Upper lobe of left lung (tissue), 4 donors: ENCODE data around the gene MTSS2.

Experiments
- CTCF ChIP-seq, 6 experiments: fragments of 450-650 bp in 4 of 6; fragments of 200-600 bp in 2 of 6; sonication (generic) in 2 of 6; IDR thresholded peaks; one replicate each; pipeline ENCODE4 v1.5.1; 2016 to 2019; ENCODE audit warnings: antibody characterized with exemption in 6 of 6
- POLR2A ChIP-seq, 4 donors: fragments of 450-650 bp; IDR thresholded peaks; one replicate each; pipeline ENCODE4 v1.5.1; 2016 to 2017; ENCODE audit warnings: antibody characterized with exemption in 4 of 4, mild to moderate bottlenecking in 2 of 4
- POLR2AphosphoS5 ChIP-seq, 2 donors: sonication (generic); formaldehyde crosslinking; IDR thresholded peaks; one replicate each; pipeline ENCODE4 v1.5.1; 2017; ENCODE audit warnings: antibody characterized with exemption in 2 of 2

DNA sequence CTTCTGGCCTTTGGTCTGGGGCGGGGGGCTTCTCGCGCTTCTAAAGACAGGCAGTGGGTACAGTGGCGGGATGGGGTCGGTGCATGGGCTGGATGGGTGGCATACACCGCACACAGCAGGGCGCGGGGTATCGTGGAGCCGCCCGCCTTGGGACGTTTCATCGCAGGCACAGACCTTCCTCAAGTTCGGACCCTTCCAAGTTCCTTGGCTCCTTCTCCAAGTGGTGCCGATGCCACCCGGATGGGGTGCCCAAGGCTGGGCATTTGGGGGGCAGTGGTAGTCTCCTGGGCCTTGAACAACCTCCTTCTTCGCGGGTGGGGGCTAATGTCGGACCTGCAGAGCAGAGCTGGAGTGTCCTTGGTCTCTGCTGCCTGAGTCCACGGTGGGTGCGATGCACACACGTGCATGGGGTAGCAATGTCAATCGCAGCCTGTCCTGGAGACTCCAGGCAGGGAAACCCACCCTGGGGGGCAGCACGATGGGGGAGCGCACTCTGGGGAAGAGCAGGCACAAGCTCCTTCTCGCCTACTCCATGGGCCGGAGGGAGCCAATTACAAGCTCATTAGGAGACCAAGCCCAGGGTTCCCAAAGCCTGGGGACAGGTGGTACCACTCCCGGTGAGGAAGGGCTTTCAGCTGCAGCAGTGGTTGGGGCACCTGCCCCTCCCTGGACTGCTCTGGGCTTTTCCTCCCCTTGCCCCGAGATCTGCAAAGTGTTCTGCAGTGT, 686 bp upstream of the MTSS2 start:
- TF ChIP-seq POLR2A (IDR thresholded peaks at IDR 0.05) (peak in 1 of 4 donors; percentile 5), CTCF (IDR thresholded peaks at IDR 0.05) (peak in 1 of 6 experiments; percentile 13), POLR2AphosphoS5 (IDR thresholded peaks at IDR 0.05) (no peak)
